LNCAP (cell line): ENCODE measurements around the gene TNS1.

ENCODE experiments used
- TF ChIP-seq, protein P1 (sequence below): fragments of 450-650 bp; IDR thresholded peaks from 2 replicates; pipeline ENCODE4 v1.5.1; 2017; ENCODE audit warnings: mild to moderate bottlenecking

The TNS1 gene

DNA sequence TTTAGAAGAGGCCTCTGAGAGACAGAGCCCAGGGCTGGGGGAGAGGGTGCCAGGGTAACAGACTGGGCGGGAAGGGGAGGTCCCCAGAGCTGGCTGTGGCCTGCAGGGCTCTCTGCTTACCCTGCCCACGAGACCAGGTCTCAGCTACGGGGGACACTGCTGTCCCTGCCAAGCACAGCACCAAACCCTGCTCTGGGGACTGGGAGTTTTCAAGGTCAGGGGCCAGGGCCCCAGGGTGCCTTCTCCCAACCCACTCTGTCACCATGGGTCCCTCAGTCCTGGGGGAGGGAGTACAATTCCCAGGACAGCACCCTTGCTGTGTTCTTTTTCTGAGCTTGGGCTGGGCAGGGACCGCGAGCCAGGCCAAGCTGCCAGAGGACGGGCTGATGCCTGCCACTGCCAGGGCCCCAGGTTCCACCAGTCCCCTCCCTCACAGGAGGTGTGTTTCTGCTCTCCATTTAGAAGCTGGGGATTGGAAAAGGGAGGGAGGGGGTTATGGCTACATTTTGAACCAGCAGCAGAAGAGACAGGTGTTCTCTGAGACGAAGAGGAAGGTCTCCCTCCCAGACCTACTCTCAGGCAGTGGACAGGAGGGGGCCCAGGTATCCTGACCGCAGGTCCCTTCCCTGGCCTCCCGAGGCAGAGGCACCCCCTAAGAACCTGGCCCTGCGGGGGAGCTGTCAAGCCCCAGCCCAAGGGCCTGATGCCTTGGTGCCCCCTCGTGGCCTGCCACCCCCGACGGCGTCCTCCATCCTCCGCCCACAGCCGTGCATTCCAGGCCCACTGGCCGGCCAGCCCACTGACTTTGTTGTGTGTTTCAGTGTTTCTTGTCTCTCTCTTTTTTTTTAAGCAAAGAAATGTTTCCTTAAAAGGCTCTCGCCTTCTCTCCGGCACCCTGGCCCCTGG lies 80.4 kb downstream of the TNS1 start:
- TF ChIP-seq, protein P1, sequence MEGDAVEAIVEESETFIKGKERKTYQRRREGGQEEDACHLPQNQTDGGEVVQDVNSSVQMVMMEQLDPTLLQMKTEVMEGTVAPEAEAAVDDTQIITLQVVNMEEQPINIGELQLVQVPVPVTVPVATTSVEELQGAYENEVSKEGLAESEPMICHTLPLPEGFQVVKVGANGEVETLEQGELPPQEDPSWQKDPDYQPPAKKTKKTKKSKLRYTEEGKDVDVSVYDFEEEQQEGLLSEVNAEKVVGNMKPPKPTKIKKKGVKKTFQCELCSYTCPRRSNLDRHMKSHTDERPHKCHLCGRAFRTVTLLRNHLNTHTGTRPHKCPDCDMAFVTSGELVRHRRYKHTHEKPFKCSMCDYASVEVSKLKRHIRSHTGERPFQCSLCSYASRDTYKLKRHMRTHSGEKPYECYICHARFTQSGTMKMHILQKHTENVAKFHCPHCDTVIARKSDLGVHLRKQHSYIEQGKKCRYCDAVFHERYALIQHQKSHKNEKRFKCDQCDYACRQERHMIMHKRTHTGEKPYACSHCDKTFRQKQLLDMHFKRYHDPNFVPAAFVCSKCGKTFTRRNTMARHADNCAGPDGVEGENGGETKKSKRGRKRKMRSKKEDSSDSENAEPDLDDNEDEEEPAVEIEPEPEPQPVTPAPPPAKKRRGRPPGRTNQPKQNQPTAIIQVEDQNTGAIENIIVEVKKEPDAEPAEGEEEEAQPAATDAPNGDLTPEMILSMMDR: no peak

DNA sequence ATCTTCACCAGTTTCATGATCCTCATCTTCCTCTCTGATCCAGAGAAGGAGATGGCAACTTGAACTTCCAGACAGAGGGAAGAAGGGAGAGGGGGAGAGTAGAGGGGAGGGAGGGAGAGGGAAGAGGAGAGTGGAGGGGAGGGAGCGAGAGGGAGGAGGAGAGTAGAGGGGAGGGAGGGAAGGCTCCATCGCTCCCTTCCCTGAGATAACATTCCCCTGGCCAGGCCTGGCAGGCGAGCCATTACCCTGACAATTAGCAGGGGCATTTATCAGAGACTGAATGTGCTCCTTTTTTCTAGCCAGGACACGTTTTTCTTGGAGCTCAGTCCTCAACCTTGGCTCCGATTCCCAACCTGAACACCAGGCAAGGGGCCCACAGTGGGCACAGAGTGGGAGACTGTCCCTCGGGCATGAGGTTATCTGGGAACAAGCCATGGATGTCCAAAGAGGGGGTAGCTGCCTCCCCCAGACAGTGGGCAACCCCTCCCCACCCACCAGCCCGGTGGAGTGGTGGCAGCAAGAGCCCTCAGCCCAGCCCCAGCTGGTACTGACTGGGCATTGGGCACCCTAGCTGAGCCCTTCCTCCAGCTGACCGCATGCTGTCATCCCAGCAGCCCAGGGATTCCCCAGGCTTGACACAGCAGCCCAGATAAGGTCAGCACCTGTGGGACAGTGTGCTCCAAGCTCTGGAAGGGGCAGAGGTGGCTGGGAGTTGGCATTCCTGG lies 81.8 kb downstream of the TNS1 start:
- TF ChIP-seq, protein P1: no peak

DNA sequence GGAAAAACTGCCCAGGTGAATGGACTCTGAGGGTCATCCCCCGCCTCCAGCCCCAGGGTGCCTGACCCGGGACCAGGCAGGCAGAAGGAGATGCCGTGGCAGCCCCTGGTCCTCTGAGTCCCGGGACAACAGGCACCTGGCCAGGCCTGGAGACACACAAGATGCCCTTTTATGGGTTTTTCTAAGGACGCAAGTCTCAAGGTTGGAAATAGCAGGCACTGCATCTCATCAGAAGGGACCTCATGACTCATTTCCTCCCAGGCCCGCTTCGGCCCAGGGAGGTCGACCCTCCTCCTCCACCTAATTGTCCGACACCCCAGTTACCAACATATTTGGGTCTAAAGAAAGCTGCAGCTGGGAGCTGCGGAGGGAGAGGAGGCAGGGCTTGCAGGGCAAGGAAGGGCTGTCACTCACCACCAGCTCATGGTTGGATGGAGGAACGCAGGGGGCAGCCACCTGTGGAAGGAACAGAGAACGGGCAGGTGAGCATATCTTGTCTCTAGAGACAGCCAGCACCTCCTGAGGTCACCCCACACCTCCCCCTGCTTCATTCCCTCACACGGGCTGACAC lies 82.9 kb downstream of the TNS1 start:
- TF ChIP-seq, protein P1: no peak

DNA sequence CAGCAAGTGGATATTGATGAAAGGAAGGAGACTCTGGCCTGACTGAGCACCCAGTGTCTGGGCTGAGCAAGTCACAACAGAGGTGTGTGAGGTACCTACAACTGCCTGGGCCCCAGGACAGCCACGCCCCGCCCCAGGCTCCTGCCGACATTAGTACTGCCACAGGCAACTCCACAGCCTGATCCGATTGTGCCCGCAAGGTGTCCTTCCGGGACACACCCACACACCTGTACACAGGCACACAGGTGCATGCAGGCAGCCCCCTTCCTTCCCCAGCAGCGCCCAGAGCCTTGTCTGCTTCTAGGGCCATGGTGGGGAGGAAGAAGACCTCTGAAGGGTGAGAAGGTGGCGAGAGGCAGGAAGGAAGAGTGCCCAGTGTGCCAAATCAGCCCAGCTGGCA lies 83.6 kb downstream of the TNS1 start:
- TF ChIP-seq, protein P1: no peak

DNA sequence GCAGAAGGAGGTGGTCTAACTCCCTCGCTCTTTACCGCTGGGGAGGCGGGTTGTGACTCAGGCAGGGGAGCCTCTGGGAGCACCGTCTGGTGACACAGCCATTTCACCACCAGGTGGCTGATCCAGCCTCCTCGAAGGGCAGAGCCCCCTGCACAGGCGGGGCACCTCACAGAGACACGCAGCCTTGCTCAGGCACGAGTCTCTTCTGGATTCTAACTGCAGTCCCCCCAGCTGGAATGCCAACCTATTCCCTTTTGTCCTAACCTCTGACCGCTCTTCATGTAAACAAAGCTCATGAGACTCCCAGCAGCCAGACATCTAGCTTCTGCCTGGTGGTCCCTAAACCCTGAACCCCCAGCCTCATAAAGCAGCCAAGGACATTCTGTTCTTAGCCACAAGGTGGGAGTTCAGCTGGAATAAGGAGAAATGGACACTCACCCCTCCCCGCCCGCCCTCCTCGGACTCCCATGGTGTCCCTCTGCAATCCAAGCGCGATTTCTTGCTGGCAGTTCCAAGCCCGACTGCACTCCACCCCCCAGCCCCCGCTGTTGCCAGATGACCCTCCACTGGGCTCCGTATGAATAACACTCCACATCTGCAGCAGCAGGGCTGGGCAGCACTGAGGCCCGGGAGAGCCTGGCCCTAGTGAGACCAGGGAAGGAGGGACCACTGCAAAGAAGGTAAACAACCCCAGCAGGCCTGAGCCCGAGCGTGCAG lies 84.3 kb downstream of the TNS1 start:
- TF ChIP-seq, protein P1: no peak

DNA sequence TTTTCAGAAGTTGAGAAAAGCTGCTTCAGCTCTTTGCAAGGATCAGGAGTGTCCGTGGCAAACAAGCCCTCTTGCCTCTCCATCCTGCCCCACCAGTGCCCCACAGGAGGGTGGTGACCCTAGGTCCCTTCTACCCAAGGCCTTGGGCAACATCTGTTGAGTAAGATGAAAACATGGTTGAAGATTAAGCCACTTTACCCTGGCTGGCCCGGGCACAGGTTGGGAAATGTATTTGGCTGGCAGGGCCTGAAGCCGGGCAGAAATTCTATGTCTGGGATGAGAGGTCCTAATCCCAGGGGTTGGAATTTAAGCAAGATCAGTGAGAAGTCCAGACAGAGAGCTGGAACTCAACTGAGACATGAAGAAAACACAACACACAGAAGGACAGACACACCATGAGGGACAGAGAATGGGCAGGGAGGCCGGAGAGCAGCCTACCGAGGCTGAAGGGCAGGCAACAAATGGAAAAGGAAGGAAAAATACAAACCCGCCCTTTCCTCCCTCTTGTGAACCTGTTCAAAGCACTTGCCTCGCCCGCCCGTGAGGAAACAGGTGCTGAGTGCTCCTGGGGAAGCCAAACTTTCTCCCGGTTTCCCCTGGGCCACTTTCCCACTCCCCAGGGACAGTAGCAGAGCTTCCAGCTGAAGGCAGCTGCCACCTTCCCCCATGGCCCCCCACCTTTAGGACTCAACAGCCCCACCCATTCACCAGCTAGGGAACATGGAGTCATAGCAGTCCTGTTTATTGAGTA lies 86.1 kb downstream of the TNS1 start:
- TF ChIP-seq, protein P1: no peak
